ENCODE measurements around the gene FGF22.

GRCh38 chr19:594265-594870 is 45.3 kb upstream of the FGF22 start:
- no peak for TF ChIP-seq ZFP36L1 (CRISPR knock-in tag; IDR thresholded peaks at IDR 0.05)
- TF ChIP-seq STAT6 (CRISPR knock-in tag; IDR thresholded peaks at IDR 0.05; ENCODE audit: borderline replicate concordance), result no peak
- no peak for TF ChIP-seq ZNF468 (CRISPR knock-in tag; IDR thresholded peaks at IDR 0.05)
- TF ChIP-seq MTF2 (CRISPR knock-in tag; IDR thresholded peaks at IDR 0.05; ENCODE audit: borderline replicate concordance), result no peak
- no peak for TF ChIP-seq SNAPC5 (CRISPR knock-in tag; IDR thresholded peaks at IDR 0.05; ENCODE audit: borderline replicate concordance)
- TF ChIP-seq, protein P1, sequence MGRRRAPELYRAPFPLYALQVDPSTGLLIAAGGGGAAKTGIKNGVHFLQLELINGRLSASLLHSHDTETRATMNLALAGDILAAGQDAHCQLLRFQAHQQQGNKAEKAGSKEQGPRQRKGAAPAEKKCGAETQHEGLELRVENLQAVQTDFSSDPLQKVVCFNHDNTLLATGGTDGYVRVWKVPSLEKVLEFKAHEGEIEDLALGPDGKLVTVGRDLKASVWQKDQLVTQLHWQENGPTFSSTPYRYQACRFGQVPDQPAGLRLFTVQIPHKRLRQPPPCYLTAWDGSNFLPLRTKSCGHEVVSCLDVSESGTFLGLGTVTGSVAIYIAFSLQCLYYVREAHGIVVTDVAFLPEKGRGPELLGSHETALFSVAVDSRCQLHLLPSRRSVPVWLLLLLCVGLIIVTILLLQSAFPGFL (CRISPR knock-in tag; IDR thresholded peaks at IDR 0.05), result no peak
- TF ChIP-seq ZNF503 (CRISPR knock-in tag; IDR thresholded peaks at IDR 0.05), result no peak
- no peak for TF ChIP-seq THAP7 (CRISPR knock-in tag; IDR thresholded peaks at IDR 0.05)
- no peak for TF ChIP-seq ATF2 (CRISPR knock-in tag; IDR thresholded peaks at IDR 0.05)
- TF ChIP-seq, protein P2, sequence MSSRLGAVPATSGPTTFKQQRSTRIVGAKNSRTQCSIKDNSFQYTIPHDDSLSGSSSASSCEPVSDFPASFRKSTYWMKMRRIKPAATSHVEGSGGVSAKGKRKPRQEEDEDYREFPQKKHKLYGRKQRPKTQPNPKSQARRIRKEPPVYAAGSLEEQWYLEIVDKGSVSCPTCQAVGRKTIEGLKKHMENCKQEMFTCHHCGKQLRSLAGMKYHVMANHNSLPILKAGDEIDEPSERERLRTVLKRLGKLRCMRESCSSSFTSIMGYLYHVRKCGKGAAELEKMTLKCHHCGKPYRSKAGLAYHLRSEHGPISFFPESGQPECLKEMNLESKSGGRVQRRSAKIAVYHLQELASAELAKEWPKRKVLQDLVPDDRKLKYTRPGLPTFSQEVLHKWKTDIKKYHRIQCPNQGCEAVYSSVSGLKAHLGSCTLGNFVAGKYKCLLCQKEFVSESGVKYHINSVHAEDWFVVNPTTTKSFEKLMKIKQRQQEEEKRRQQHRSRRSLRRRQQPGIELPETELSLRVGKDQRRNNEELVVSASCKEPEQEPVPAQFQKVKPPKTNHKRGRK (CRISPR knock-in tag; IDR thresholded peaks at IDR 0.05), result no peak
- TF ChIP-seq BRF2 (CRISPR knock-in tag; IDR thresholded peaks at IDR 0.05), result no peak
